Measurements from ENCODE around the gene WRAP53. TPM values are rescaled to one million over a fixed set of nuclear protein-coding genes. Genes with fewer than 3 reads are reported as not detected.
"Not testable (repeated sequence)": the region's sequence is repeated elsewhere in the genome, so short reads cannot be mapped to it uniquely, and the experiment has no call there.

Gene WRAP53
- total RNA-seq (10 to 100 TPM in 1 of 7 donors, 1 to 10 TPM in 6; 8.5 to 10.6 (median 9.5) TPM), polyA plus RNA-seq (10 to 100 TPM; 13.3 to 21.8 (median 16.4) TPM)
- long read RNA-seq, donor 1, partial matches to known transcripts = 0 of 1 reads
- long read RNA-seq, donor 1, other reads (novel, unspliced or antisense) = 0 of 1 reads
- long read RNA-seq, donor 2, partial matches to known transcripts = 0 of 3 reads
- long read RNA-seq, donor 2, other reads (novel, unspliced or antisense) = 0 of 3 reads

GRCh38 chr17:7687908-7688807, at the start of gene WRAP53:
WRAP53 (plus strand) TSS chr17:7688477; CDS start chr17:7688649, 172 bp downstream.
- TF ChIP-seq POLR2AphosphoS5 (IDR thresholded peaks at IDR 0.05) (peak; percentile 83 to 85 (median 84)), CTCF (IDR thresholded peaks at IDR 0.05 in 8 of 11, conservative IDR thresholded peaks at IDR 0.05 in 3 of 11) (peak; percentile 94 to 100 (median 99)), POLR2A (IDR thresholded peaks at IDR 0.05) (no peak)
- peak; percentile 99 for DNase-seq
- H3K4me3 ChIP-seq = peak within 1 kb of the TSS; percentile 77 to 97 (median 94)
- peak within 1 kb of the TSS; percentile 93 to 98 (median 98) for H3K27ac ChIP-seq
- intact Hi-C loops (cut with DNase I; ENCODE audit: low total_unique reads) = loop anchor here (10.0 kb wide), 1 partner anchor 63 kb away; the partner anchor contains the start of gene SAT2
- no peaks in the 10 kb centered on the region for H3K9me3 ChIP-seq
- H3K27me3 ChIP-seq (replicated peaks in 1 of 7) = no peaks in the 10 kb centered on the region
- peaks cover 0 to 43% (median 7%) of the 10 kb centered on the region in 6 donors for H3K36me3 ChIP-seq
- 0 to 1% (median 0%) methylated on average over 46 to 51 of the region's 51 CpGs for WGBS, 5 donors
- peaks cover 30 to 55% (median 43%) of the 10 kb centered on the region in 6 donors for H3K4me1 ChIP-seq

- Histone ChIP-seq H3K4me1 (peaks cover 0 to 10% (median 0%) of the 10 kb centered on the region in 6 donors), H3K27ac (no peak overlapping the region), H3K4me3 (no peak overlapping the region), H3K36me3 (no peaks in the 10 kb centered on the region), H3K27me3 (replicated peaks in 1 of 7) (peaks cover 0 to 12% (median 0%) of the 10 kb centered on the region in 7 donors), H3K9me3 (no peaks in the 10 kb centered on the region)
- TF ChIP-seq POLR2A (IDR thresholded peaks at IDR 0.05) (no peak), POLR2AphosphoS5 (IDR thresholded peaks at IDR 0.05) (no peak), CTCF (IDR thresholded peaks at IDR 0.05 in 8 of 11, conservative IDR thresholded peaks at IDR 0.05 in 3 of 11) (no peak)
- 80 to 98% (median 95%) methylated on average over 3 to 26 of the region's 26 CpGs for WGBS, 5 donors
- DNase-seq = no peak
- intact Hi-C loops (cut with DNase I; ENCODE audit: low total_unique reads) = no loop called here
Observed at GRCh38 chr17:7640783-7641182, 47.5 kb upstream of the WRAP53 start.

GRCh38 chr17:7641635-7642034, 46.6 kb upstream of the WRAP53 start:
- H3K36me3 ChIP-seq; H3K9me3 ChIP-seq; intact Hi-C loops (cut with DNase I; ENCODE audit: low total_unique reads); H3K27ac ChIP-seq; DNase-seq; H3K4me1 ChIP-seq; H3K4me3 ChIP-seq: not testable (repeated sequence)
- peaks cover 0 to 12% (median 0%) of the 10 kb centered on the region in 7 donors for H3K27me3 ChIP-seq (replicated peaks in 1 of 7)
- 56 to 63% (median 60%) methylated on average over 7 of the region's 7 CpGs for WGBS, 5 donors

- Histone ChIP-seq H3K27ac (peak overlapping the region in 1 of 8 donors; percentile 26), H3K4me3 (no peak overlapping the region), H3K36me3 (no peaks in the 10 kb centered on the region), H3K9me3 (no peaks in the 10 kb centered on the region), H3K27me3 (replicated peaks in 1 of 7) (peaks cover 0 to 40% (median 6%) of the 10 kb centered on the region in 7 donors), H3K4me1 (peaks cover 0 to 12% (median 0%) of the 10 kb centered on the region in 6 donors)
- DNase-seq = no peak
- no peak for TF ChIP-seq POLR2A (IDR thresholded peaks at IDR 0.05)
- TF ChIP-seq POLR2AphosphoS5 (IDR thresholded peaks at IDR 0.05) = no peak
- TF ChIP-seq CTCF (IDR thresholded peaks at IDR 0.05 in 8 of 11, conservative IDR thresholded peaks at IDR 0.05 in 3 of 11) = no peak
- intact Hi-C loops (cut with DNase I; ENCODE audit: low total_unique reads) = no loop called here
- 59 to 70% (median 65%) methylated on average over 4 of the region's 4 CpGs for WGBS, 5 donors
Observed at GRCh38 chr17:7644775-7645174, 43.5 kb upstream of the WRAP53 start.
